C1 segment of cervical spinal cord (tissue), 14 donors: Measurements from ENCODE around the gene GATA3.

ENCODE experiments used
- DNase-seq, 14 donors: peaks; one replicate each; lab custom pipeline; 2025; lab: John Stamatoyannopoulos, UW

Gene GATA3

DNA sequence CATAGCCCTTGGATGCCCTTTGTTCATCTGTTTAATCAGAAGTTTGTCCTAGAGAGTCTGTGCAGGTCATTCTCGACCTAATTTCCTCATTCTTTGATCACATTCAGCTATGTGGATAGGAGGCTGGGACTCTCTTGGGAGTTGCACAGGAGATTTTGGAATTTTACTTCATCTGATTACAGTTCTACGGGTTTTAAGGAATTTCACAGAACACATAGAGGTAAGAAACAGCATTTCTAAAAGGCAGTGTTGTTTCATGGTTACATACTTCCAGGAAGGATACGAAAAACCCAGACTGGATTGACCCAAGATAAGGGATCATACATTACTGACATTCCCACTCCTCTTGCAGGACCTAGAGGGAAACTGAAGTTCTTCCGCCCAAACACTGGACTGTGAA, 45.9 kb downstream of the GATA3 start:
- no peak for DNase-seq

DNA sequence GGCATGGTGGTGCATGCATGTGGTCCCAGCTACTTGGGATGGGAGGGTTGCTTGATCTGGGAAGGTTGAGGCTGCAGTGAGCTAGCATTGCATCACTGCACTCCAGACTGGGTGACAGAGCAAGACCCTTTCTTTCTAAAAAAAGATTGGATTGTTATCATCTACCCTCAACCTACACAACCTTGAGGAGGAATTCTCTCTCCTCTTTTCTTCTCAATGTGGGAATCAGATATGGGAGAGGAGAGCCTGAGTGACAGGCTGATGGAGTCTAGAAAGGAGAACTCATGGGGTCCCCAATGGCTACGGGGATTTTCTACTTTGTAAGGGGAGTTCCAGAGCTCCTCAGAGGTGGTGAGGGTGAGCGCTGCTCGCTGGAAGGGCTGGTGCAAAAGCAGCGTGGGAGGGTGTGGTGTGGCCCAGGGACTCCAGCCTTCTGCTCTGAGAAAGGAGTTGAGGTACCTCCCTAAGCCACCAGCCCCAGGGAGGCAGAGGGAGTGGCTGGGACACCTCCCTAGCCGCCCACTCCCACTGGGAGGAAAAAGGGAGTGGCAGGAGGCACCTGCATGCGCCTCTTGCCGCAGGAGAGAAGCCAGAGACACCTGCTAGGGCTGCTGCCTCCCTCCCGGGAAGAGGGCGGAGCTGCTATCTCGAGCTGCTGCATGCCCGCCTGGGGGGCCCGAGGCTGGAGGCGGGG, 48.4 kb downstream of the GATA3 start:
- DNase-seq: no peak

DNA sequence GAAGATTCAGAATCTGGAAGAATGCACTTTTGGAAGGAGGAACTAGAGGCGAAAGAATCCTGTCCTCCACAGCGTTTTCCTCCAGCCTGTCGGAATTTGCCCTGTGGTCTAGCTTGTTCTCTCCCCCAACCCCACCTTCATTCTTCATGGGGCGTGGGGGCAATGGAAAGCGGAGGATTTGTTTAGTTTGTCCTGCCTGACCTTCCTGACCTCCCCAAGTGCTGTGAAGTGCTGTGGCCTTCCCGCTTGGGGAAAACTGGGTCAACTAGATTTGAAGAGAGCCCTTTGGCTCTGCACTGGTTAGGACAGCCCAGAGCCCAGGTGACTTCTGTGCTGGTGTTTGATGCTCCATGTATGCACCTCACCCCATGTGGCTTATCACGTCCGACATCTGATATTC, 49.1 kb downstream of the GATA3 start:
- DNase-seq: no peak

DNA sequence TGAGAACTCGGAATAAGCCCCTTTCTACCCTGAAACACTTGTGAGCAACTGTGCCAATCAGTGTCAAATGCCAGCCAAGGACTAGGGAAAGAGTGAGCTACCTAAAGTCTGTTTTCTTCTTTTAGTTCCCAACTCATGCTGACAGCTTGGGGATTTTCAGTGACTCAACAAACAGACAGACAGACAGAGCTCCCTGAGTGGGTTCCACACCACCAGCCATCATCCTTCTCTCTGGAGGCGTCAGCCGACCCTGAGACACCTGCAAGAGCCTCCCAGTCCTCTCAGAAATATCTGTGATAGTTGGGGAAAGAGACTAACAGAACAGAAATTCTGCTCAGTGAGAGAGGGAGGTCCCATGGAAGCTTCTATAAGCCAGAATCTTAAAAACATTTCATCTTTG, 49.5 kb downstream of the GATA3 start:
- DNase-seq: no peak

DNA sequence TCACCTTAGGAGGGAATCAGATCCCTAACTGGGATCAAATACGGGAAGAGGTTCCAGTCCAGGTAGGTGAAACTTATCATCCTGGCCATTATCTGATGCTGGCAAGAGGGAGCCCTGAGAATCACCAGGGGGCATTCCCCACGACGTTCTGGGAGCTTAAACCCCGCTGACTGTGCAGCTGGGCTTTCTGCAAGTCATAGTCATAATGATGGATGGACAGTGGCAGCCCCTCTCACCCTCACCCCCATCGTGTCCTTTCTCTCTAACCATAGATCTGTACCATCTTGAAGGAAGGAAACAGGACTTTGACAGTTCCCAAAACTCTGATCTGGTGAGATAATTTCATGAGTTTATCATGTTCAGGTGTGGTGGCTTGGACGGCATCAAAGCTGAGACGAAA, 50.2 kb downstream of the GATA3 start:
- no peak for DNase-seq

DNA sequence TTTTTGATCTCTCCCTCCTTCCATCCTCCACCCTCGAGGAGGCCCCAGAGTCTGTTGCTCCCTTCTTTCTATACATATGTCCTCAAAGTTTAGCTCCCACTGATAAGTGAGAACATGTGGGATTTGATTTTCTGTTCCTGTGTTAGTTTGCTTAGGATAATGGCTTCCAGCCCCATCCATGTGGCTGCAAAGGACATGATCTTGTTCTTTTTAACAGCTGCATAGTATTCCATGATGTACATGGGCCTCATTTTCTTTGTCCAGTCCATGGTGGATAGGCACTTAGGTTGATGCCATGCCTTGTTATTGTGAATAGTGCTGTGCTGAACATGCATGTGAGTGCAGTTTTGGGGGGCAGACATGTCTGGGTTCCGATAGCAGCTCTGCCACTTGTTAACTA, 51.4 kb downstream of the GATA3 start:
- DNase-seq: no peak

DNA sequence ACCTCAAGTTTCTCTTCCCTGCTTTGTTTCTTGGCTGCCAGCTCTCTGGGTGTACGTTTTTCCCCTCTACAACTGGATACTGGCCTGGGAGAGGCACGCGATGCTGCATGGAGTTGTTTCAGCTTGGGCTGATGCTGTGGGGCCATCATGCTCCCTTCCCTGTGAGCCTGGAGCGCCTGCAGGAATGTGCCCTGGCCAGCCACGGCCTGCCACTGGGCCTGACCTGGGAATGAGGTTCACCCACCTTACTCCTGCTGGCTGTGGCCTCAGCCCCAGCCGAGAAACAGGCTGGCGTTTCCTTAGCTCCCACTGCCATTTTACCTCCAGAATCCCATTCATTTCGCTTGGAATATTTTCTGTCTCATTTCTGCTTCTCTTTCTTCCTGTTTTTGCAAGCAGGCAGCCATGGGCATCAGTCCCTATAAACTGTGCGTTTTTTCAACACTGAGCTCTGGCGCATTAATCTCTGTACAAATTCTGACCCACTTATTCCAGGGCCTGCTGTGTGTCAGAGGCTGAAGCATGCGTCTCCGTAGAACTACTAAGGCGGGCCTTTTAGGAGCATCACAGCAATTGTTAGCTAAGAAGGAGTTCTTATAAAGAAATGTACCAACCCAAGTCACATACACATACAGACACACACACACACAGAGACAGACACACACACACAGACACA, 57.9 kb downstream of the GATA3 start:
- no peak for DNase-seq

DNA sequence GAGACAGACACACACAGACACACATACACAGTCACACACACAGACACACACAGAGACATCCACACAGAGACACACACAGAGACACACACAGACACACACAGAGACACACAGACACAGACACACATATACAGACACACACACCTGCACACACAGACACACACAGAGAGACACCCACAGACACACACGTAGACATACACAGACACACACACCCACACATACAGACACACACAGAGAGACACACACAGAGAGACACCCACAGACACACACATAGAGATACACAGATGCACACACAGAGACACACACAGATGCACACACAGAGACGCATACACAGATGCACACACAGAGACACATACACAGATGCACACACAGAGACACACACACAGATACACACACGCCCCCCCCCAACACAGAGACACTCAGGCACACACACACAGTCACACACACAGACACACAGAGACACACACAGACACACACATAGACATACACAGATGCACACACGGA, 58.5 kb downstream of the GATA3 start:
- DNase-seq: no peak

DNA sequence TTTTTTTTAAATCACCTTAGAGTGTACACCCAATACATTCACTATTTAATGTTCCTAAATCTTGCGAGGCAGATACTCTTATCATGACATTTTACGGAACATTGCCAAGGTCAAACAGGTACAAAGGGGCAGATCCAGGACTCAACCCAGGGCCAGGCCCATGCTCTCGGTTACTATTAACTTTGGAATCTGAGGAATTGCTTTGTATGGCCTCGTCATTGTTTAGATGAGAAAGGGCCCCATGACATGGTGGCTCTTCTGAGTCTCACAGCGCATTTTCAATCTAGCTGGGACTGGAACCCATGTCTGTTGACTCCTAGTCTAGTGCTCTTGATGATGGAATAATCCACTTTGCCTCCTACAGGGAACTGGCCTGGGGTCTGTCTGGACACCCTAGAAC, 59.1 kb downstream of the GATA3 start:
- no peak for DNase-seq

DNA sequence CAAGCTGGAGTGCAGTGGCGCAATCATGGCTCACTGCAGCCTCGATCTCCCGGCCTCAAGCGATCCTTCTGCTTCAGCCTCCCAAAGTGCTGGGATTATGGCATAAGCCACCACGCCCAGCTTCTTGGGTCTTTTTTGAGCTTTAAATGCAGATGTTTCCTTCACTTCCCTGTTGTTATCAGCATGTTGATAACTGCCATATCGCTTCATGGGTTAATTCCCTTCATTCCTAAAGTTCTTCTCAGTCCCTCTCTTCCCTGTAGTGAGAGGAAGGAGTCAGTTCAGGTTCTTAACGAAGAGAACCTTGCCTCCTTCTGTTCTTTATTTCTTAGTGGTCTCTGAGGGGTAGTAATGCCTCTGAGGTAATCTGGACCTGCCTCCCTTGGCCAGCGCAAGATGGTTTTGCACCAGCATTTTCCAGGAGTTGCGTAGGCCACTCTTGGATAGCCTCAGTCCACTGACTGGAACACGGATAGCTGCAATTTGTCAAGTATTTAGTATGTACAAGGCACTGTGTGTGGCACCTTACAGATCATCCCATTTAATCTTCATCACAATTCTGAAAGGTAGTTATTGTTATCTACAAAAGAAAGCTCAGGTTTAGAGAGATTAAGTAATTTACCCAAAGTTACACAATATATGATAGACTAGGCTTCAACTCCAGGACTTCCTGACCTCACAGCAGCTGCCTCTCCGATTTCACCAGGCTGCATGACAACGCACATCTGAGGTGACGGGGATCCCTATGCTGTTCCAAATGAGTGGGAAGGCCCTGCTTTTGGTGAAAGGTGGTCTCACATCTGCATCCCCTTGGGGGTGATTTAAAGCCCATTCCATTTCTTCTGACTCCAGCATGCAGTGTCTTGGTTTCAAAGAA, 60.5 kb downstream of the GATA3 start:
- DNase-seq: no peak

DNA sequence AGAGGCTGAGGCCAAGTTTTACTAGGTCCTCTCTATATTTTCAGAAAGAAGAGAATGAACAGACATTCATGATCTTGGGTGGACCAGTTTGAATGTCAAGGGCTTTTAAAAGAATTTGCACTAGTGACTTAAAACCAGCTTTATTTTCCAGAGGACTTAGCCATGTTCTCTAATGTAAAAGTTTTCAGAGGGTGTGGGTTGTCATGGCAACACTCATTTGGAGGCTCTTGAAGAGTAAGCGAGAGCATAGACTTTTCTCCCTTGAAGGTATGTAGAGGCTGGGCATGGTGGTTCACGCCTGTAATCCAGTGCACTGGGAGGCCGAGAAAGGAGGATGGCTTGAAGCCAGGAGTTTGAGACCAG, 61.1 kb downstream of the GATA3 start:
- no peak for DNase-seq

DNA sequence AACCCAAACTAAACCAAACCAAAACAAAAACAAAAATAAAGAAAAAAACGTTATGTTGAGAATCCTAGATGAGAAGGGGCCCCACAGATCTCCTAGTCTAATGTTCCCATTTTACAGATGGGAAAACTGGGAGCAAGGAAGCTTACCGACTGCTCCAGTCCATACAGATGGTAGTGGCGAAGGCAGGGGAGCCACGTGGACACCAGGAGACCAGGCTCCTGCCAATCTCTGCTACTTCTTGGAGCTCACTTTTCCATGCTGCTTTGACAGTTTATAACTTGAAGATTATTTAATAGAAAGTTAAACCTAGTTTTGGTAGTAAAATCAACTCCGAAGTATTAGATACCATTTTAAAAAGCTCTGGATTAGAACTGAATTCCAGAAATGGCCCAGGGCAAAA, 62.0 kb downstream of the GATA3 start:
- no peak for DNase-seq

DNA sequence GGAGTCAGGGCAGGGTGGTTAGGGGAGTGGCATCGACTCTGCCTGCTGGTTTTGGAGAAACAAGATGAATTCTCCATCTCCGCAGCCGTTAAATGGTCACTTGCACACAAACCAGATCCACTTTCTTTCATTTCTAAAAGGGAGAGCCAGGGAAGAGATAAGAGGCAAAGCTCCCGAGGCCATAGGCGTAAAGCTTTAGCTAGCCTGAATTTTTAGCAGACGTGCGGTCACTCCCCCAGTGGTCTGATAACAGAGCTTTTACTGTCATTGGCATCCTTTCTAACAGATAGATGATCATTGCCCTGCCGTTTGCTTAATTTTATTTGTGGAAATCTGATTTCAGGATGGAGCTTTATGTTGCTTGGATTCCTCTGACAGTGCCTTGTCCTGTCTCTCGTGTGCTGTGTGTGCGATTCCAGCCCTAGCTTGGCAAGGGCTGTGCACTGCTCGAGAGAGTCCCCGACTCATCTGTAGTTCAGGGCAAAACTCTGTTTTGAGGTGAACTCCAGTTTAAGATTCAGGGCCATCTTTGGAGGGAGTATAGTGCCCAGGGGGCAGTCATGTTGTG, 62.5 kb downstream of the GATA3 start:
- no peak for DNase-seq

DNA sequence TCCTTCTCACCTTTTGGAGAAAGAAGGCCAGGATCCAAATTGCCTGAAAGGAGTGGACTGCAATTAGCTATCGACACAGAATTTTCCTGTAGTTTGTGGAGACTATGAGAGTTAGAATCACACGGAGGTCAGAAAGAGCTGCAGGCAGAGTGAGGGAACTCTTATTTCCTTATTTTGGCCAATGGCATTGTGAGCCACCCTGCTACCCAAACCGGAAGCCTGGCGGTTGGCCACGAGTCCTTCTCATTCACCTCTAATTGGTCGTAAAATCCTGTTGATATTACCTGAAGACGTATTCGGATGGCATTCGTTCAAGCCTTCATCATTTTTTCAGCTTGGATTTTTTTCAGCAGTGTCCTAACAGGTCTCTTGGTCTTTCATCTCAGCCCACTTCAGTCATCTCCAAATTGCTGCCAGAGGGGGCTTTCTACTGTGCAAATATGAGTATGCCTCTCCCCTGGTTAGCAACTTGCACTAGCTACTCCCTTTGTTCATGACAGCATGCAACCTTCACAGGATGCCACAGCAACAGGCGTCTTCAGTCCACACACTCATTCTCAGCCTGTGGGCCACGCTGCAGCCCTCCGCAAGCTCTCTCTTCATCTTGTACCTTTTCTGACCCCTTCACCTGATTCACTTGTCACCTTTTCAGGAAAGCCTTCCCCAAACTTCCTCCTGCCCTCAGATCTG, 66.9 kb downstream of the GATA3 start:
- DNase-seq: no peak

DNA sequence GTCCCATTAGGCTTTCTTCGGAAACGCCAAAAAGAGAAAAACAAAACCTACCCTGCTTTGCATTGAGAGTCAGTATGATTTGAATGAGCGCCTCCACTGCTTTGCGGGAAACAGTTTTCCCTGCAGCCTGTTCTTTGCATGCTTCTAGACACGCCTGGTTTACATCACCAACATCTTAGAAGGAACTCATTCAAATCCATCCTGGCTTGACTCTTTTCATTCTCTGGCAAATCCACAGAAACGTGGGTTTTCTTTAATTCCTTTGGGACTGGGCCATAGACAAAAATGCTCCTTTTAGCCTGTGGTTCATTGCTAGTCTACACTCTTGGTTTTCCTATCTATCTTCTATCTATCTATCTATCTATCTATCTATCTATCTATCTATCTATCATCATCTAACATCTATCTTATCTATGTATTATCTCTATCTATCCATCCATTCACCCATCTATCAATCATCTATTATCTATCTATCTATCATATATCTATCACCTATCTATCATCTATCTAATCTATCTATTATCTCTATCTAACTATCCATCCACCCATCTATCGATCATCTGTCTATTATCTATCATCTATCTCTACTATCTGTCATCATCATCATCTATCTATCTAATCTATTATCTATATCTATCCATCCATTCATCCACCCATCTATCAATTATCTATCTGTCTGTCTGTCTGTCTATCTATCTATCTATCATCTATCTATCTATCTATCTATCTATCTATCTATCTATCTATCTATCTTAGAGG, 68.3 kb downstream of the GATA3 start:
- DNase-seq: no peak

DNA sequence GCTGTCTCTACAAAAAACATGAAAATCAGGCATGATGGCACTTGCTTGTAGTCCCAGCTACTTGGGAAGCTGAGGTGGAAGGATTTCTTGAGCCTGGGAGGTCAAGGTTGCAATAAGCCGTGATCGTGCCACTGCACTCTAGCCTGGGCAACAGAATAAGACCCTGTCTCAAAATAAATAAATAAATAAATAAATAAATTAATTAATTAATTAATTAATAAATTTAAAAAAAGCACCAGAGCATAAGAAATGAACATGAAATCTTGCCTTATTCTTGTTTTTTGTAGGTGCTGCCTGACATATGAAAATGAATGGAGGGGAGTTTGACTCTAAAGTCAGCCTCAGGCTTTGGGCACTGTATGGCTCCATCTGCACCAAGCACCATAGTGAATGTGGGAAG, 69.9 kb downstream of the GATA3 start:
- DNase-seq: no peak
